Measurements from ENCODE around the gene TMEM256.

DNA sequence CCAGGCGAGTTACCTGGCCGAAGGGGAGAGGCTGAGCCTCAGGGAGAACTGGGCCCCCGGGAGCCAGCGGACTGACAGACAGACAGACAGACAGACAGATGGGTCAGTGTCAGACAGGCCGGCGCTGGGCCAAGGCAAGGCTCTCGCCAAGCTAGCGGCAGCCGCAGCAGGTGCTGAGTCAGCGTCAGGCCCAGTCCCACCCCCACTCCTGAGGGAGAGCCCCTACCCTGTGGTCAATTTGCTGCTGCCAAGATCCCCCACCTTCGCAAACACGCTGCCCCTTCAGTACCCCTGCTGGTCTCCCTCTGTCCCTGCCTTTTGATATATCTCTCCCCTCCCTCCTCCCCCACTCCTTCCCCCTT lies 36.9 kb upstream of the TMEM256 start:
- TF ChIP-seq, protein P1, sequence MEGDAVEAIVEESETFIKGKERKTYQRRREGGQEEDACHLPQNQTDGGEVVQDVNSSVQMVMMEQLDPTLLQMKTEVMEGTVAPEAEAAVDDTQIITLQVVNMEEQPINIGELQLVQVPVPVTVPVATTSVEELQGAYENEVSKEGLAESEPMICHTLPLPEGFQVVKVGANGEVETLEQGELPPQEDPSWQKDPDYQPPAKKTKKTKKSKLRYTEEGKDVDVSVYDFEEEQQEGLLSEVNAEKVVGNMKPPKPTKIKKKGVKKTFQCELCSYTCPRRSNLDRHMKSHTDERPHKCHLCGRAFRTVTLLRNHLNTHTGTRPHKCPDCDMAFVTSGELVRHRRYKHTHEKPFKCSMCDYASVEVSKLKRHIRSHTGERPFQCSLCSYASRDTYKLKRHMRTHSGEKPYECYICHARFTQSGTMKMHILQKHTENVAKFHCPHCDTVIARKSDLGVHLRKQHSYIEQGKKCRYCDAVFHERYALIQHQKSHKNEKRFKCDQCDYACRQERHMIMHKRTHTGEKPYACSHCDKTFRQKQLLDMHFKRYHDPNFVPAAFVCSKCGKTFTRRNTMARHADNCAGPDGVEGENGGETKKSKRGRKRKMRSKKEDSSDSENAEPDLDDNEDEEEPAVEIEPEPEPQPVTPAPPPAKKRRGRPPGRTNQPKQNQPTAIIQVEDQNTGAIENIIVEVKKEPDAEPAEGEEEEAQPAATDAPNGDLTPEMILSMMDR (conservative IDR thresholded peaks at IDR 0.05; ENCODE audit: low read depth, low read length) = 0 out of 2 replicates have a peak, but pooled peaks have one; percentile 16
- no peak for TF ChIP-seq EZH2 (IDR thresholded peaks at IDR 0.05; ENCODE audit: borderline replicate concordance, low read depth, low read length, poor library complexity, severe bottlenecking)

All from A673 (cell line).